HepG2 (cell line): ENCODE measurements around the gene TIAM1. TPM values are rescaled to one million over a fixed set of nuclear protein-coding genes. Genes with fewer than 3 reads are reported as not detected.

Source experiments
- CEBPB ChIP-seq: IDR thresholded peaks from 2 replicates; pipeline ENCODE4 v1.6.1; 2011; ENCODE audit warnings: low read depth, low read length, improper control_type of control experiment, borderline replicate concordance
- CEBPG ChIP-seq: IDR thresholded peaks from 2 replicates; pipeline ENCODE4 v1.6.1; 2016
- IRX3 ChIP-seq: sonication (generic); formaldehyde crosslinking; IDR thresholded peaks from 2 replicates; pipeline ENCODE4 v1.8.1; 2023; ENCODE audit warnings: mild to moderate bottlenecking, low read depth, missing genetic modification reagents, borderline replicate concordance
- MIER2 ChIP-seq: IDR thresholded peaks from 2 replicates; pipeline ENCODE4 v1.6.1; 2016; ENCODE audit warnings: missing biosample characterization, missing genetic modification reagents
- TERF1 ChIP-seq: sonication (generic); formaldehyde crosslinking; IDR thresholded peaks from 2 replicates; pipeline ENCODE4 v1.8.0; 2022; ENCODE audit warnings: mild to moderate bottlenecking, missing genetic modification reagents, moderate library complexity
- ZFP37 ChIP-seq: sonication (generic); formaldehyde crosslinking; IDR thresholded peaks from 2 replicates; pipeline ENCODE4 v1.4.0; 2020; ENCODE audit warnings: missing genetic modification reagents, borderline replicate concordance
- ZNF30 ChIP-seq: sonication (generic); formaldehyde crosslinking; IDR thresholded peaks from 2 replicates; pipeline ENCODE4 v1.5.0; 2020; ENCODE audit warnings: mild to moderate bottlenecking, missing genetic modification reagents
- ZNF317 ChIP-seq: sonication (generic); formaldehyde crosslinking; IDR thresholded peaks from 2 replicates; pipeline ENCODE4 v1.5.0; 2020; ENCODE audit warnings: mild to moderate bottlenecking, missing genetic modification reagents
- ZNF33B ChIP-seq: sonication (generic); formaldehyde crosslinking; IDR thresholded peaks from 2 replicates; pipeline ENCODE4 v1.5.1; 2020; ENCODE audit warnings: mild to moderate bottlenecking, missing genetic modification reagents
- ZNF513 ChIP-seq: sonication (generic); formaldehyde crosslinking; conservative IDR thresholded peaks from 2 replicates; pipeline ENCODE4 v1.5.0; 2020; ENCODE audit warnings: missing genetic modification reagents
- ZNF615 ChIP-seq: sonication (generic); formaldehyde crosslinking; IDR thresholded peaks from 2 replicates; pipeline ENCODE4 v1.5.0; 2020; ENCODE audit warnings: mild to moderate bottlenecking, missing genetic modification reagents, borderline replicate concordance
- ZNF784 ChIP-seq: sonication (generic); formaldehyde crosslinking; IDR thresholded peaks from 2 replicates; pipeline ENCODE4 v1.5.1; 2020; ENCODE audit warnings: missing genetic modification reagents, mild to moderate bottlenecking, borderline replicate concordance
- ZNF83 ChIP-seq: sonication (generic); formaldehyde crosslinking; IDR thresholded peaks from 2 replicates; pipeline ENCODE4 v1.4.0; 2020; ENCODE audit warnings: missing genetic modification reagents, mild to moderate bottlenecking, borderline replicate concordance
- ZNF839 ChIP-seq: sonication (generic); formaldehyde crosslinking; IDR thresholded peaks from 2 replicates; pipeline ENCODE4 v1.4.0; 2020; ENCODE audit warnings: missing genetic modification reagents, mild to moderate bottlenecking, borderline replicate concordance
- polyA plus RNA-seq, 8 experiments: library from polyadenylated mRNA; depleted of rRNA in 3 of 8; stranded (reverse) in 7 of 8; unstranded in 1 of 8; fragments of >200 nt; fragmentation: Illumina TruSeq in 4 of 8; extraction: Trizol in 4 of 8; gene quantifications; 2 replicates each; pipeline versions ENCODE4 v1.2.1 to v1.2.3, GENCODE V29; 2011 to 2016; ENCODE audit warnings: low read depth in 4 of 8, missing spikeins in 1 of 8, mixed read lengths in 1 of 8; ENCODE audit not compliant: insufficient read depth in 1 of 8
- total RNA-seq, 5 experiments: library from RNA; depleted of rRNA; stranded (reverse); fragments of >200 nt; fragmentation: Illumina TruSeq; extraction: Trizol; gene quantifications; 2 replicates each; pipeline ENCODE4 v1.2.3, GENCODE V29; 2016; ENCODE audit warnings: low read depth in 1 of 5

Gene TIAM1
- total and polyA plus RNA-seq, 2 of the 13 experiments (the other 11 are each of a cell fraction or from before 2014, with no cell fraction given), result 0.13 to 0.24 TPM

- TF ChIP-seq ZNF784 (CRISPR knock-in tag), result no peak
- no peak for TF ChIP-seq MIER2
- no peak for TF ChIP-seq TERF1
- TF ChIP-seq ZNF83 (CRISPR knock-in tag), result no peak
- TF ChIP-seq IRX3 (CRISPR knock-in tag), result no peak
- TF ChIP-seq ZNF30 (CRISPR knock-in tag), result no peak
- no peak for TF ChIP-seq ZNF839 (CRISPR knock-in tag)
- TF ChIP-seq CEBPG (CRISPR knock-in tag), result no peak
- TF ChIP-seq ZNF33B (CRISPR knock-in tag), result no peak
- no peak for TF ChIP-seq ZFP37 (CRISPR knock-in tag)
- TF ChIP-seq ZNF317 (CRISPR knock-in tag), result no peak
- no peak for TF ChIP-seq ZNF615 (CRISPR knock-in tag)
- no peak for TF ChIP-seq CEBPB
- no peak for TF ChIP-seq ZNF513 (CRISPR knock-in tag)
Observed at GRCh38 chr21:31103571-31104265, 240.3 kb downstream of the TIAM1 start (continued).
